DMS153 treated with DMSO at 0.1 percent for 48 hours (cell line): Measurements from ENCODE around the gene ANKS1B.
"Not testable (repeated sequence)": the region's sequence is repeated elsewhere in the genome, so short reads cannot be mapped to it uniquely, and the experiment has no call there.

Source experiments
- DNase-seq: peaks from one replicate; lab custom pipeline; 2025; ENCODE audit not compliant: unreplicated experiment; lab: John Stamatoyannopoulos, UW

Gene ANKS1B

GRCh38 chr12:98852181-98852580 lies 1132.6 kb downstream of the ANKS1B start:
- DNase-seq, result no peak

DNA sequence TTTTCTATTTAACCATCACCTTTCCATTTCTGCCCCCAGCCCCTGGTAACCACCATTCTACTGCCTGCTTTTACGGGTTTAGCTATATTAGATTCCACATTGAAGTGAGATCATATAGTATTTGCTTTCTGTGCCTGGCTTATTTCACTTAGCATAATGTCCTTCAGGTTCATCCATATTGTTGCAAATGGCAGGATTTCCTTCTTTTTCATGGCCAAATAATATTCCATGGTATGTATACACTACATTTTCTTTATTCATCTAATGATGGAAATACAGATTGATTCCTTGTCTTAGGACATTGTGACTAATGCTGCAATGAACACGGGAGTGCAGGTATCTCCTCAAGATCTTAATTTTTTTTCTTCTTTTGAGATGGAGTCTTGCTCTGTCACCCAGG lies 1137.5 kb downstream of the ANKS1B start:
- DNase-seq, result no peak

DNA sequence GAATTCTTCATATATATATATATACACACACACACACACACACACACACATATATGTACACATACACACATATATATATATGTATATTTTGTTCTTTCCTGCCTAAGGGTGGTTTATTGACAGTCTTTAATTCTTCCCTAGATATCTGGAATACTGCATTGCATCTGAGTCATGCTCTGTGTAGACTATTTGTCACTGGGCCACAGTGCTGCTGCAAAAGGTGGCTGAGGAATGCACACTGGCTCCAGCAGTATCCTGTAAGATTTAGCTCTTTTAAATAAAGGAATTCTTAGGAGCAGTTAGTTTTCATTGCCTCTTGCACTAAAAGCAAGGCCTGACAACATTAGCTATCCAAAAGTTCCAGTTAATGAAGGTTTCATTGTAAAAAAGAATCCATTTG lies 1138.8 kb downstream of the ANKS1B start:
- no peak for DNase-seq

DNA sequence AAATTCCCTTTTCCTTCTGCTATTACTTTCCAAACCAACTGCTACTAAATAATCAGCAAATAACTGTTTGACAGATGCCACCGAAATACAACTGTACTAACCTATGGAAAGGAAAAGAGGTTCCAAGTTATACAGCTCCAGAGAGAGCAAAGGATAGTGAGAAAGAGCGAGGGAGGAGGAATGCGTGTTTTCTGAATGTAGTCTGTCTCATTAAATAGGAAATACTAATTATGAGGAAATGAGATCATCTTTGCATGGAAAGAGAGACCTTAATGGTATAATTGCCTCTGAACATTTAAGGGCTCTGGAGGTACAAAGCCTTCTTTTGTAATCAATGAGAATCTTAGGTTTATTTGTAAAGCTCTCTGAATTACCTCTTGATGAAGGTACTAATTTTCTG lies 1144.4 kb downstream of the ANKS1B start:
- no peak for DNase-seq

- DNase-seq, result no peak
These were observed 1146.5 kb downstream of the ANKS1B start for GRCh38 chr12:98838231-98838647.

DNA sequence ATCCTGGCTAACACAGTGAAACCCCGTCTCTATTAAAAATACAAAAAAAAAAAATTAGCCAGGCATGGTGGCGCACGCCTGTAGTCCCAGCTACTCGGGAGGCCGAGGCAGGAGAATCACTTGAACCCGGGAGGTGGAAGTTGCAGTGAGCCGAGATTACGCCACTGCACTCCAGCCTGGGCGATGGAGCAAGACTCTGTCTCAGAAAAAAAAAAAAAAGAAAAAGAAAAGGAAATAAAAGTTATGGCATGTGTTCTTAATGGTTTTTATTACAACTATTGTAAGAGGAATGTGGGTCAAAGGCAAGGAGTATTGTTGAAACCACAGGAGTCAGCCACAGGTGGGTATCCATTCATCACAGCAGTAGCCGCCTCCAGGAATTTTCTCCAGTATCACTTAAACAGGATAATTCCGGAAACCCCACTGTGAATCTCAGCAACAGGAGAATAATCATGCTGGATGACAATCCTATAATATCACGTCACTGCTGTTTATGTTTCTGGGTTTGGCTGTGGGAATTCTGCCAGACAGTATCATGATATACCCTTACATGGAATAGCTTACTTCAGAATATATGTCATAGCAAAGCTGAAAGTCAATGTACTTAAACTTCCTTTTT lies 1147.5 kb downstream of the ANKS1B start:
- not testable (repeated sequence) for DNase-seq

DNA sequence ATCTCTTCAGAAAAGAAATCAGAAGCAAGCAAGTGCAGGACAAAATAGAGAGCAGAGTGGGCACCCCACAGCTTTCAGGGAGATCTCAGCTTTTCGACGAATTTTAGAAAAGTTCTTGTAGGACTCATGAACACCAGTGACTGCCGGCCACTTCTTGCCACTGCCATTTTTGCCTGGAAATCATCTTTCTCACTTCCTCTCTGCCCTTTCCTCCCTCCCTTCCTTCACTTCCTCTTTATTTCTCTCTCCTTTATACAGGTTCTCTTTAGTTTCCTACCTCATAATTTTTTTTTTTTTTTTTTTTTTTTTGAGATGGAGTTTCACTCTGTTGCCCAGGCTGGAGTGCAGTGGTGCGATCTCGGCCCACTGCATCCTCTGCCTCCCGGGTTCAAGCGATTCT lies 1154.1 kb downstream of the ANKS1B start:
- no peak for DNase-seq

DNA sequence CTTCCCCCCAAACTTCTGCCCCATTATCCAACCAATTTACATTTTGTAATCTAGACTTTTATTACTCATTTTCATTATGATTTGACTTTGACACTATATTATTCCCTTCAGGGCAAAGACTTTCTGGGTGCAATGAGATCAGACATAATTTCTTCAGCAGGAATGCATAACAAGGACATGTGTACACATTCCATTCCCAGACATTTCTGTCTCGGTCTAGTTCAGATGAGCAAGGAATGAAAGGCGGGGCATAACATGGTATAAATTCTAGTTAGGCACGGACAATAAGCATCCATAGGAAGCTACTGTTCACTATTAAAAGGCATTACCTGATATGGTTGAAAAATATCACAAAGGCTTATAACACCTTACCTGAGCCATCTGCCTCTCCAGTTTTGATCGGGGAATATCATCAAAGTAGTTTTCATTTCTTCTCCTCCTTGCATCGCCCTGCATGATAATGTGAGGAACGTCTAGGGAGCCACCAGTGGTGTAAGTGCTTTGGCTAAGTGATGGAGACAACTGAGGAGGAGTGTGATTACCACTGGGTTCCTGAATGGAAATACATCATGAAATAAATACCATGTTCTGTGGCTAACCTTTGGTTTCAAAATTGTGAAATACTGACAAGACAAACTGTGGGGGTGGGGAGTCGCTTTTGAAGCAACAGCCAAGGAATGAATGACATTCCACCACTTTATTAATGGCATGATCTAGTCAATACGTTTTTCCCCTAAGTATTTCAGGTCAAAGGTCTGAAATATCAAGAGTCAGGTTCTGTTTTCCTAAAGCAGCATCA lies 1155.7 kb downstream of the ANKS1B start:
- no peak for DNase-seq

- DNase-seq, result no peak
These were observed 1161.7 kb downstream of the ANKS1B start for GRCh38 chr12:98823012-98823411.

DNA sequence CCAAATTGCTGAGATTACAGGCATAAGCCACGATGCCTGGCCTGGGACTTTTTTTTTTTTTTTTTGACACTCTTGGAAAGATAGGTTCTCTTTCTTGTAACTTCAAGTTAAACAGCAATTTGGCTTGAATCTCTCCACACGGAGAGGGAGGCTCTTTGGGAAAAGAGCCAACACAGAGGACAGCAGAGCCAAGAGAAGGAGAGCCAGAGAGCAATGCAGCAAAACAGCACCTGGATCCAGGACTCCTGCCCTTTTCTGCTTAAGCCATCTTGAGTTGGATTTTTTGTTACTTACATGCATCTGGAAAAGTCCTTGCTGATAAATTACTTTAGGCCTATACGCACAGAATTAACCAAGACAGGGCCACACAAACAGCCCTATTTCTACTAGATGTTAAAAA lies 1162.9 kb downstream of the ANKS1B start:
- DNase-seq, result no peak

GRCh38 chr12:98821232-98821631 lies 1163.5 kb downstream of the ANKS1B start:
- no peak for DNase-seq

DNA sequence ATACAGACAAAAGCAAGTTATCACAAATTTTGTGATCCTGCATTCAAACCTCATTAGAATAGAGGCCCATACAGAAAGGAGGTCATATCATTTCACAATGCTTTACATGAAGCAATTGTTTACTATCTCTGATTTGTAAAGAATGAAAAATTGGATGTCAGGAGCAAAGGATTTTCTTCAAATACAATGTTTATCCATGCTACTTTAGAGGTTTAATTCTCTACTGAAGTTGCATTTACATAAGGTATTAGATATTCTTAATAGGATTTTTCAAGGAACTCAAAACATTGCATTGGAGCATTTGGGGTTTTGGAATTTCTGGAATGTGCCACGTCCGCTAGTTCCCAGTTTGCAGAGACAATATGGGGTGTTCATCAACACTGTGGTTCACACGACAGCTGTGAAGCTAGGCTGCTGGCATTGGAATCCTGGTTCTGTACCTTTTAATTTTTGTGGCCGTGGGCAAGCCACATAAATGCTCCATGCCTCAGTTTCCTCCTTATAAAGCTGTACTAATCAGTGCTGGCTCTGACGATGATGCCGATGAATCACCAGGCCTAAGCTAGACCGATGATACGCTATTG lies 1164.8 kb downstream of the ANKS1B start:
- no peak for DNase-seq

GRCh38 chr12:98819071-98819470 lies 1165.7 kb downstream of the ANKS1B start:
- DNase-seq, result no peak

- DNase-seq, result no peak
These were observed 1166.5 kb downstream of the ANKS1B start for GRCh38 chr12:98818239-98818638.

- no peak for DNase-seq
These were observed 1167.0 kb downstream of the ANKS1B start for GRCh38 chr12:98817742-98818141.

- no peak for DNase-seq
These were observed 1168.0 kb downstream of the ANKS1B start for GRCh38 chr12:98816720-98817119.

DNA sequence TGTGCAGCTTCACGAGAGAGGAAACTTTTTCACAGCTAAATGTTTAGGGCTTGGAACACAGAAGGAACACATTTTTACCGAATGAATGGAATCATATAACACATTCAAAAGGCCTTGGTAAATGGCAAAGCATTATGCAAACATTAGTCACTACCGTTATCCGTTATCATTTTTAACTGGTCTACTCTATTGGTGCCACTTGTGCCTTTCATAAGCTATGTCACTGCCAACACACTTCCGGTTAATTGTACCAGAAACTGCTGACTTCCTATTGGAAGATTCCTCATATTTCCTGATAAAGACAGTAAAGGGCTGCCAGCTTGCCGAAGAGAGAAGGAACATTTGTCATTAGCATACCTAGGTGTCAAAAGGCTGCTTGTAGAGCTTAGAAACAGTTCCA lies 1170.5 kb downstream of the ANKS1B start:
- peak; percentile 24 for DNase-seq

DNA sequence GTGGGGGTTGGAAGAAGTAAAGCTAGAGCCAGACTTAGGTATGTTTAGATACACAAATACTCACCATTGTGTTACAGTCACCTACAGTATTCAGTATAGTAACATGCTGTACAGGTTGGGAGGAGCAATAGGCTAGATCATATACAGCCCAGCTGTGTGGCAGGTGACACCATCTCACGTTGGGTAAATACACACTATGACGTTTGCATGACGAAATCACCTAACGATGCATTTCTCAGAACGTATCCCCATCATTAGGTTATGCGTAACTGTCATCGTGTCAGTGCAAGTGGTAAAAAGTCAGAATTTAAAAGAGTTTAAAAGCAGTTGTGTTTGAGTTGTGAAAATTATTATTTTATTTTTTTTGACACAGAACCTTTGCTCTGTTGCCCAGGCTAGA lies 1172.5 kb downstream of the ANKS1B start:
- DNase-seq, result no peak

GRCh38 chr12:98808243-98808875 lies 1176.4 kb downstream of the ANKS1B start:
- DNase-seq, result no peak

- DNase-seq, result no peak
These were observed 1177.5 kb downstream of the ANKS1B start for GRCh38 chr12:98807187-98807586.

- DNase-seq, result no peak
These were observed 1181.1 kb downstream of the ANKS1B start for GRCh38 chr12:98803468-98804209.
